ENCODE measurements around the gene ZDHHC7.

Gene ZDHHC7

DNA sequence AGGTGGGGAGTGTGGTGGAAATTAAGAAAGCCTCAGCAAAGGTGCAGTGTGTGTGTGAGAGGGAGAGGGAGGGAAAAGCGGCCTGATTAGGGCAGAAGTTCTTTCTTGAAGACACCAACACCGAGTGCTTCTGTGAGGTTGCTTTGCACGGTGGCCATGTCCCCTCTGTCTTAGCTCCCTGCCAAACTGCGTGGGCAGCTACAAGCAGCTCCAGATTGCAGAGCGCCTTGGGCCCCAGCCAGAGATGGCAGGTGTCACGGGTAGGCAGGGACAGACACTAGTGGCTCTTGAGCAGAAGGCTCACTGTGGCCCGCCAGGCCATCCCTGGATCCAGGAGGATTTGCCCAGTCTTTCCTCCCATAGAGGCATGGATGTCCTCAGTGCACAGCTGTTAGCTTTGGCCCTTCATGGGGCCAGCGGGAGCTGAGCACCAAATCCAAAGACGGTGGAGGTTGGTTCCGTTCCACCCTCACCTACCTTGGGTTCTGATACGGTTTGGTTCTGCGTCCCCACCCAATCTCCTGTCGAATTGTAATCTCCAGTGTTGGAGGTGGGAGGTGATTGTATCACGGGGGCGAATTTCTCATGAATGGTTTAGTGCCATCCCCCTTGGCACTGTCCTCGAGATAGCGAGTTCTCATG lies 37.7 kb upstream of the ZDHHC7 start:
- DNase-seq, result peak in 1 of 2 experiments; percentile 26
- TF ChIP-seq POLR2A (IDR thresholded peaks at IDR 0.05; ENCODE audit: low read length) (no peak), GATA1 (IDR thresholded peaks at IDR 0.05; ENCODE audit: low read depth, low read length) (no peak)

- DNase-seq, result peak in 1 of 2 experiments; percentile 59
- TF ChIP-seq GATA1 (IDR thresholded peaks at IDR 0.05; ENCODE audit: low read depth, low read length) (no peak), POLR2A (IDR thresholded peaks at IDR 0.05; ENCODE audit: low read length) (no peak)
Measured at GRCh38 chr16:85047867-85048455, 36.6 kb upstream of the ZDHHC7 start.

DNA sequence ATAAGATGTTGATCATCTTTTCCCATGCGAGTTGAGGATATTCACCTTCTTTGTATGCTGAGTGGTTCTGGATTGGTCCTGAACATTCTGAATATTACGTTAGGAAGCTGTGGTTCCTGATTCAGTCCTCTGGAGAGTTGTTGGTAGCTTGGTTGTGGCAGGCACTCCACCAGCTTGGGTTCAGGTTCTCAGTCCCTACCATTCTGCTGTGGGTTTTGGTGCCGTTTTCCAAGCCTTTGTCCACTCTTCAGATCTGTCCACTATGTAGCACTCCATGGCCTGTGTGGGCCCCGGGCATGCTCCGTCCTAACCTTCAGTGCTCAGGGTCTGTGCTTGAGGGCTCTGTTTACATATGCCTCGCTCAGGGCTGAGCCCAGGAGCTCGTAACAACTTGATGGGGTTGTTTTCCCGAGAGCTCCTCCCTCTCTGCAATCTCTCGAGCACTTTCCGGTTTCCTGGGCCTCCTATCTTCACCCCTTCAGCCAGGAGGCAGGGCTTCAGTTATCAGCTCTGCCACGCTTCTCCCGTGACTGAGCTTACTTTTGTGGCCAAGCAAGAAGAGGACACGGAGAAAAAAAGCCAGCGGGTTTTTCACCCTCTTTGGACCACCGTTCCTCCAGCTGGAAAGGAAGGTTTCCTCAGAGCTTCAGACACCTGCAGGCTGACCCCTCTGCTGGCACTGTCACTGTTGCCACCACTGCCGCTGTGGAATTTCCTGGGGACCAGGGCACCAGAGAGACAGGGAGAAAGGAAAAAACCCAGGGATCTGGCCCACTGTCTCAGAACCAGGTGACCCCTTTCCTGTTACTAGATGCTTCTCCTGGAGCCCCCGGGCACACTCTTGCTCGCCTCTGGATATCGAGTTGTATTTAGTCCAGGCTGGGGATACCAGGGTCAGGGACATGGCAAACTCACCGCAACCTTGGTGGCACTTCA lies 35.9 kb upstream of the ZDHHC7 start:
- DNase-seq, result peak; percentile 95 to 97
- TF ChIP-seq POLR2A (IDR thresholded peaks at IDR 0.05; ENCODE audit: low read length) (peak; percentile 84), GATA1 (IDR thresholded peaks at IDR 0.05; ENCODE audit: low read depth, low read length) (peak; percentile 80)

GRCh38 chr16:85046472-85046916 lies 35.2 kb upstream of the ZDHHC7 start:
- peak; percentile 52 to 67 for DNase-seq
- no peak for TF ChIP-seq GATA1 (IDR thresholded peaks at IDR 0.05; ENCODE audit: low read depth, low read length)
- no peak for TF ChIP-seq POLR2A (IDR thresholded peaks at IDR 0.05; ENCODE audit: low read length)

DNA sequence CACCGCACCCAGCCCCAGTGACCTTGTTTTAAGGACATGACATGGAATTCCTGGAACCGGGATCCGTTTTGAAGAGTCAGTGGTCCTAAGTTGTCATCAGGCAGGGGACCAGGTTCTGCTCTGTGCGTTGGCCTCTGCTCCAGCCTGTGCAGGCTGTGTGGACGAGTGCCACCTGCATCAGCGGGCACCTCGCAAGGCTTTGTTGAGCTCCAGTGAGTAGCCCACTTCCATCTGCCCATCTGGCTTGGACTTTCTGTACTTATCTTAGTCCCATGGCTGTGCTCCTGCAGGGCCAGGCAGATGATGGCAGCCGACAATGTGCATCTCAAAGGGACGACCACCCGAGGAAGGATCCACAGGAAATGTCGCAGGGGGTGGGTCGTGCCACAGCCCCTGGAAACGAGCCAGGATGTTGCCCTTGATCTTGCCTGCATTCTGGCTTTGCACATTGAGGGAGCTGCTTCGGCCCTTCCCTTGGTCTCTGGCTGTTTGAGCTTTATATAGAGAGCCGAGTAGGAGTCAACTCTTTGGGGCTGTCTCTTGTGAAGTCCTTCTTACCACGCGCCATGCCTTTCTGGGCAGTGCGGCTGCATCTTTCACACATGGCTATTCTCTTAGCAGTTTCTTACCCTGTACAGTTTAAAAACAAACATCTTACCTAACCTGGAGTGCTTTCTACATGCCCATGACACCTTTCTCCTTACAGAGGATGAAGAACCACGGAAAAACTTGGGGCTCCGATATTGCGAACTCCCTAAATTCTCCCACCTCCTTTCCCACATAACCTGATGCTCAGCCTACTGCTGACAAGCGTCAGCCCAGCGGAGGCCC lies 34.5 kb upstream of the ZDHHC7 start:
- no peak for TF ChIP-seq POLR2A (IDR thresholded peaks at IDR 0.05; ENCODE audit: low read length)
- TF ChIP-seq GATA1 (IDR thresholded peaks at IDR 0.05; ENCODE audit: low read depth, low read length), result no peak
- no peak for DNase-seq

DNA sequence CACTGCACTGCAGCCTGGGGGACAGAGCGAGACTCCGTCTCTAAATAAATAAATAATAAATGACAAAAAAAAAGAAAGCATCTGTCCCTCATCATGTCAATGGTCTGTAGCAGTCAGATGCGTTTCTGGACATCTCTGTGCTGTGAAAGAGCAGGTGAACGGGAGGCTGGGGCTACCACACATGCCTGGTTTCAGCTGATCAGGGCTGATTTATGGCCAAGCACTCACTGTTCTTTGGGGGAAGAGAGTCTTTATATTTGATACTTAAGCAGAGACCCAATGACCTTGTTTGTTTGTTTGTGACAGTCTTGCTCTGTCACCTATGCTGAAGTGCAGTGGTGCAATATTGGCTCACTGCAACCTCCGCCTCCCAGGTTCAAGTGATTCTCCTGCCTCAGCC lies 33.7 kb upstream of the ZDHHC7 start:
- TF ChIP-seq POLR2A (IDR thresholded peaks at IDR 0.05; ENCODE audit: low read length), result no peak
- no peak for TF ChIP-seq GATA1 (IDR thresholded peaks at IDR 0.05; ENCODE audit: low read depth, low read length)
- no peak for DNase-seq

DNA sequence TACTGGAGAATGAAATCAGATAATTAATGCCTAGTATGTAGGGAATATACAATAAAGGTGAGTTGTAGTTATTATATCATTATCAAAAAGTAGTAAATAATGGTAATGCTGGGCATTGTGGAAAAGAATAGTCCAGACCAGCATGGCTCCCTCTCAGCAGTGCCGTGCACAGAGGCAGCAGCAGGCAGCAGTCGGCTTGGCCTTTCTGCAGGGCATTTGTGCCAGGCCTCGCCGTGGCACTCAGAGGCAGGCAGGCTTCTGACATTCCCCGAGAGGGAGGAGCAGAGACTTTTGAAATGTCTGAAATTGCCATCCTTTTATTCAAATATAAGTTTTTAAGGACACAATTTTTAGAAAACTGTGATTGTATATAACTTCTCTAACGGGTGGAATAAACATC lies 31.3 kb upstream of the ZDHHC7 start:
- TF ChIP-seq GATA1 (IDR thresholded peaks at IDR 0.05; ENCODE audit: low read depth, low read length) (no peak), POLR2A (IDR thresholded peaks at IDR 0.05; ENCODE audit: low read length) (no peak)
- DNase-seq, result no peak

- TF ChIP-seq POLR2A (IDR thresholded peaks at IDR 0.05; ENCODE audit: low read length) (no peak), GATA1 (IDR thresholded peaks at IDR 0.05; ENCODE audit: low read depth, low read length) (no peak)
- DNase-seq, result no peak
Measured at GRCh38 chr16:85042167-85042526, 30.8 kb upstream of the ZDHHC7 start.

- no peak for DNase-seq
- TF ChIP-seq GATA1 (IDR thresholded peaks at IDR 0.05; ENCODE audit: low read depth, low read length), result no peak
- no peak for TF ChIP-seq POLR2A (IDR thresholded peaks at IDR 0.05; ENCODE audit: low read length)
Measured at GRCh38 chr16:85041219-85042166, 30.2 kb upstream of the ZDHHC7 start.

DNA sequence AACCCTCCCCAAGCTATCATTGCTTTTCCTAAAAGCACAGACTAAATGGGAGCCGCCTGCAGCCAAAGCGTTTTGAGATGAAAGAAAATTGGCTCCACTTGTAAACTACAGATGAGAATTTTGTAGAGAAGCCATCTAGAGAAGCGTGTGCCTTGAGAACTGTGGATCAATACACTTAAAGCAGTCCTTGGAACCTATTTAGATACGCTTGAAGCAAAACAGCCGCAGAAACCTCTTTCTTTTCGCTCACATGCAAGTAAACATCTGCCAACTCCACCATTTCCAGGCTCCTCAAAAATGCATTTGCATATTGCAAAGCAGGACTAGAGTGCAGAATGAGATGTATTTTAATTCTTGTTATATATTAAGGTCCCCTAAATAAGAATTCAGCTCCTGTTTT lies 29.4 kb upstream of the ZDHHC7 start:
- TF ChIP-seq GATA1 (IDR thresholded peaks at IDR 0.05; ENCODE audit: low read depth, low read length) (no peak), POLR2A (IDR thresholded peaks at IDR 0.05; ENCODE audit: low read length) (no peak)
- no peak for DNase-seq

GRCh38 chr16:85037721-85038120 lies 26.4 kb upstream of the ZDHHC7 start:
- TF ChIP-seq POLR2A (IDR thresholded peaks at IDR 0.05; ENCODE audit: low read length) (no peak), GATA1 (IDR thresholded peaks at IDR 0.05; ENCODE audit: low read depth, low read length) (no peak)
- no peak for DNase-seq

- no peak for TF ChIP-seq GATA1 (IDR thresholded peaks at IDR 0.05; ENCODE audit: low read depth, low read length)
- TF ChIP-seq POLR2A (IDR thresholded peaks at IDR 0.05; ENCODE audit: low read length), result no peak
- peak in 1 of 2 experiments; percentile 24 for DNase-seq
Measured at GRCh38 chr16:85037050-85037410, 25.7 kb upstream of the ZDHHC7 start.

Measured in erythroblast (primary cell).